Measurements from ENCODE around the gene MRGPRD. TPM values are rescaled to one million over a fixed set of nuclear protein-coding genes. Genes with fewer than 3 reads are reported as not detected.

The MRGPRD gene
- total RNA-seq = not detected in 2 replicates

GRCh38 chr11:68980776-68981065 lies at the start of gene MRGPRD:
Gene MRGPRD, minus strand, starts transcription at chr11:68980986. Its CDS starts 0 bp downstream, at chr11:68980986.

GRCh38 chr11:69013009-69013951 lies 32.5 kb upstream of the MRGPRD start, which contains the start of gene MRGPRF:
Gene MRGPRF, minus strand, starts transcription at chr11:69013246. Its CDS starts 3,345 bp downstream, at chr11:69009901.

Other genes with a start within 250 kb of the MRGPRD start
- 0.44 and 0.57 TPM in 2 replicates for gene TESMIN, start 229.5 kb downstream of the MRGPRD start, total RNA-seq
- gene CPT1A, start 139.1 kb downstream of the MRGPRD start, total RNA-seq = 31.1 and 35.7 TPM in 2 replicates
- gene MRPL21, start 77.2 kb downstream of the MRGPRD start, total RNA-seq = 55.6 and 61.1 TPM in 2 replicates
- gene IGHMBP2, start 77.1 kb downstream of the MRGPRD start, total RNA-seq = 9.4 and 18.0 TPM in 2 replicates
- gene MRGPRF, start 32.3 kb upstream of the MRGPRD start, total RNA-seq = 16.2 and 51.7 TPM in 2 replicates
- gene TPCN2, start 67.9 kb upstream of the MRGPRD start, total RNA-seq = 11.8 and 13.7 TPM in 2 replicates
- gene SMIM38, start 174.9 kb upstream of the MRGPRD start, total RNA-seq = 0.14 and 0.44 TPM in 2 replicates